Measurements from ENCODE around the gene GRAMD2A. TPM values are rescaled to one million over a fixed set of nuclear protein-coding genes. Genes with fewer than 3 reads are reported as not detected.

GRAMD2A gene
- total and polyA plus RNA-seq, 2 donors (not counting 3 experiments of a cell fraction or from before 2014, with no cell fraction given), result 0.08 to 0.29 TPM

DNA sequence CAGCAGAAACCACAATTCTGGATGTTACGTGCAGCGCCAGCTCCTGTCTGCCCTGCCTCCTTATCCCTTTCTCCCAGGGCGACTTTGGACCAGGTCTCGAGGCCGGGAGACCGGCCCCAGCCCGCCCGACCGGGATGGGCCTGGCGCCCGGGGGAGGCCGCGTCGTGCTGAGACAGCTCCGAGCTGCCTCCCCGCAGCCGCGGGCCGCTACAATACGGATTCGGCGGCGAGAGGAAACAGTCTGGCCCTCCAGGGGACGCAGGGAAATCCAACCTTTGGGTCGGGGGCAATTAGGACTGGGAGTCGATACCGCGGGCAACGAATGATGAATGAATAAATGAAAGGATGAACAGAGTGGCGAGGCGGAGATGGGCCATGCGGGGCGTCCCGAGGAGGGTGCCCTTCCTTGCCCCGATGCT lies 537 bp downstream of the GRAMD2A start:
- H3K9ac ChIP-seq (replicated peaks; ENCODE audit: extremely low read depth, insufficient read depth, low read length), result no peak overlapping the region
- no peak overlapping the region for H3K27ac ChIP-seq (ENCODE audit: insufficient read depth, low read depth, low read length)
- intact Hi-C loops (cut with micrococcal nuclease) (loop anchor here (1.0 kb wide), 1 partner anchor 80 kb away; no protein-coding TSS in a partner anchor), dilution Hi-C loops (cut with MboI; ENCODE audit: extremely low pct_ligation_motif_present, low sequenced_read_pairs) (no loop called here)
- CTCF ChIA-PET, result interaction anchor here (0.5 to 4.1 kb wide), 3 partner anchors 28 to 41 kb away, joined by 3 to 47 read pairs (median 5); no protein-coding TSS in a partner anchor
- no TSS peak for BruUV-seq (replicated peaks)
- peaks cover 0 to 5% of the 10 kb centered on the region in 2 experiments for H3K27me3 ChIP-seq (ENCODE audit: control insufficient read depth in 2 of 2, insufficient read depth in 2 of 2, low read length in 2 of 2)
- peak overlapping the region in 2 of 3 experiments; percentile 11 to 42 for H3K4me3 ChIP-seq (replicated peaks in 1 of 3; ENCODE audit: insufficient read depth in 1 of 3, low read depth in 1 of 3, low read length in 3 of 3)
- TF ChIP-seq POLR2A (IDR thresholded peaks at IDR 0.05; ENCODE audit: low read depth, low read length) (no peak), FOS (IDR thresholded peaks at IDR 0.05; ENCODE audit: borderline replicate concordance, insufficient read depth, low read length) (no peak), POLR2AphosphoS5 (IDR thresholded peaks at IDR 0.05; ENCODE audit: insufficient read depth, low read depth, low read length) (no peak), MYC (IDR thresholded peaks at IDR 0.05; ENCODE audit: low read depth, low read length) (no peak), JUN (IDR thresholded peaks at IDR 0.05; ENCODE audit: borderline replicate concordance, insufficient read depth, insufficient read length, low read depth) (no peak), GATA2 (IDR thresholded peaks at IDR 0.05; ENCODE audit: insufficient read depth, insufficient read length, low read depth, low read length) (no peak), EZH2 (IDR thresholded peaks at IDR 0.05; ENCODE audit: borderline replicate concordance, low read depth, low read length, severe bottlenecking) (no peak)
- TF ChIP-seq, protein P1, sequence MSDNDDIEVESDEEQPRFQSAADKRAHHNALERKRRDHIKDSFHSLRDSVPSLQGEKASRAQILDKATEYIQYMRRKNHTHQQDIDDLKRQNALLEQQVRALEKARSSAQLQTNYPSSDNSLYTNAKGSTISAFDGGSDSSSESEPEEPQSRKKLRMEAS (IDR thresholded peaks at IDR 0.05; ENCODE audit: insufficient read depth, insufficient read length), result no peak
- TF ChIP-seq, protein P2, sequence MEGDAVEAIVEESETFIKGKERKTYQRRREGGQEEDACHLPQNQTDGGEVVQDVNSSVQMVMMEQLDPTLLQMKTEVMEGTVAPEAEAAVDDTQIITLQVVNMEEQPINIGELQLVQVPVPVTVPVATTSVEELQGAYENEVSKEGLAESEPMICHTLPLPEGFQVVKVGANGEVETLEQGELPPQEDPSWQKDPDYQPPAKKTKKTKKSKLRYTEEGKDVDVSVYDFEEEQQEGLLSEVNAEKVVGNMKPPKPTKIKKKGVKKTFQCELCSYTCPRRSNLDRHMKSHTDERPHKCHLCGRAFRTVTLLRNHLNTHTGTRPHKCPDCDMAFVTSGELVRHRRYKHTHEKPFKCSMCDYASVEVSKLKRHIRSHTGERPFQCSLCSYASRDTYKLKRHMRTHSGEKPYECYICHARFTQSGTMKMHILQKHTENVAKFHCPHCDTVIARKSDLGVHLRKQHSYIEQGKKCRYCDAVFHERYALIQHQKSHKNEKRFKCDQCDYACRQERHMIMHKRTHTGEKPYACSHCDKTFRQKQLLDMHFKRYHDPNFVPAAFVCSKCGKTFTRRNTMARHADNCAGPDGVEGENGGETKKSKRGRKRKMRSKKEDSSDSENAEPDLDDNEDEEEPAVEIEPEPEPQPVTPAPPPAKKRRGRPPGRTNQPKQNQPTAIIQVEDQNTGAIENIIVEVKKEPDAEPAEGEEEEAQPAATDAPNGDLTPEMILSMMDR (IDR thresholded peaks at IDR 0.05; ENCODE audit: extremely low read depth in 1 of 2, insufficient read depth in 1 of 2, low read depth in 1 of 2, low read length in 2 of 2), result no peak
- no peaks in the 10 kb centered on the region for H3K9me1 ChIP-seq (replicated peaks; ENCODE audit: control insufficient read depth, extremely low read depth, insufficient read depth, low read length)
- H4K20me1 ChIP-seq (replicated peaks; ENCODE audit: control insufficient read depth, extremely low read depth, insufficient read depth, low read length), result no peaks in the 10 kb centered on the region
- peak overlapping the region; percentile 61 for H3K4me2 ChIP-seq (ENCODE audit: insufficient read depth, low read length)
- no peaks in the 10 kb centered on the region for H3K9me3 ChIP-seq (replicated peaks; ENCODE audit: control insufficient read depth, insufficient read depth, low read length)
- H3K4me1 ChIP-seq (ENCODE audit: control insufficient read depth, extremely low read depth, insufficient read depth, low read length), result no peaks in the 10 kb centered on the region
- H2AFZ ChIP-seq (ENCODE audit: low read depth, low read length), result peak overlapping the region; percentile 53
- peaks cover 16 to 22% of the 10 kb centered on the region in 2 experiments for H3K36me3 ChIP-seq (ENCODE audit: control insufficient read depth in 2 of 2, extremely low read depth in 1 of 2, insufficient read depth in 2 of 2, low read length in 2 of 2)
- DNase-seq (ENCODE audit: low read depth, low spot score) (no peak), FAIRE-seq (no peak)
- no peaks in the 10 kb centered on the region for H3K79me2 ChIP-seq (ENCODE audit: control insufficient read depth, insufficient read depth, low read length)
- POLR2A ChIA-PET, result interaction anchor here (0.6 kb wide), 1 partner anchor 194 kb away, joined by 11 read pairs; no protein-coding TSS in a partner anchor

Data from endothelial cell of umbilical vein (primary cell).